ENCODE data around the gene TMEM87A. TPM values are rescaled to one million over a fixed set of nuclear protein-coding genes. Genes with fewer than 3 reads are reported as not detected.

TMEM87A gene
- total RNA-seq, 1 donor from 2014 or later: 53.6 TPM

- DNase-seq (ENCODE audit: low read depth): no peak
- Histone ChIP-seq H3K4me3 (ENCODE audit: low read depth, low read length) (no peak overlapping the region), H3K36me3 (ENCODE audit: control insufficient read depth, insufficient read depth, low read length) (peaks cover 1% of the 10 kb centered on the region), H3K27me3 (ENCODE audit: control insufficient read depth, insufficient read depth, low read length) (no peaks in the 10 kb centered on the region)
- no peak for TF ChIP-seq CTCF (IDR thresholded peaks at IDR 0.05; ENCODE audit: insufficient read depth, low read length, poor library complexity, severe bottlenecking)
Observed at GRCh38 chr15:42210696-42211095, 62.5 kb downstream of the TMEM87A start.

- H3K36me3 ChIP-seq (ENCODE audit: control insufficient read depth, insufficient read depth, low read length): peaks cover 1% of the 10 kb centered on the region
- H3K27me3 ChIP-seq (ENCODE audit: control insufficient read depth, insufficient read depth, low read length): no peaks in the 10 kb centered on the region
- no peak for TF ChIP-seq CTCF (IDR thresholded peaks at IDR 0.05; ENCODE audit: insufficient read depth, low read length, poor library complexity, severe bottlenecking)
- peak within 1 kb of the TSS; percentile 85 for H3K4me3 ChIP-seq (ENCODE audit: low read depth, low read length)
- DNase-seq (ENCODE audit: low read depth): peak; percentile 71
Observed at GRCh38 chr15:42207674-42208579, 65.3 kb downstream of the TMEM87A start, which contains the start of gene VPS39. Gene VPS39, minus strand, starts transcription at chr15:42208304. Its CDS starts 151 bp downstream, at chr15:42208153.

GRCh38 chr15:42206406-42206805 lies 66.8 kb downstream of the TMEM87A start:
- Histone ChIP-seq H3K36me3 (ENCODE audit: control insufficient read depth, insufficient read depth, low read length) (peaks cover 1% of the 10 kb centered on the region), H3K4me3 (ENCODE audit: low read depth, low read length) (no peak overlapping the region), H3K27me3 (ENCODE audit: control insufficient read depth, insufficient read depth, low read length) (no peaks in the 10 kb centered on the region)
- DNase-seq (ENCODE audit: low read depth): no peak
- no peak for TF ChIP-seq CTCF (IDR thresholded peaks at IDR 0.05; ENCODE audit: insufficient read depth, low read length, poor library complexity, severe bottlenecking)

- Histone ChIP-seq H3K4me3 (ENCODE audit: low read depth, low read length) (no peak overlapping the region), H3K27me3 (ENCODE audit: control insufficient read depth, insufficient read depth, low read length) (no peaks in the 10 kb centered on the region), H3K36me3 (ENCODE audit: control insufficient read depth, insufficient read depth, low read length) (peaks cover 1% of the 10 kb centered on the region)
- no peak for DNase-seq (ENCODE audit: low read depth)
- no peak for TF ChIP-seq CTCF (IDR thresholded peaks at IDR 0.05; ENCODE audit: insufficient read depth, low read length, poor library complexity, severe bottlenecking)
Observed at GRCh38 chr15:42203891-42204290, 69.3 kb downstream of the TMEM87A start.

- no peak for DNase-seq (ENCODE audit: low read depth)
- TF ChIP-seq CTCF (IDR thresholded peaks at IDR 0.05; ENCODE audit: insufficient read depth, low read length, poor library complexity, severe bottlenecking): no peak
- Histone ChIP-seq H3K27me3 (ENCODE audit: control insufficient read depth, insufficient read depth, low read length) (no peaks in the 10 kb centered on the region), H3K4me3 (ENCODE audit: low read depth, low read length) (no peak overlapping the region), H3K36me3 (ENCODE audit: control insufficient read depth, insufficient read depth, low read length) (peaks cover 1% of the 10 kb centered on the region)
Observed at GRCh38 chr15:42202653-42203052, 70.6 kb downstream of the TMEM87A start.

Data from kidney epithelial cell (primary cell).